K562 (cell line): ENCODE results near the gene XKR7. TPM values are rescaled to one million over a fixed set of nuclear protein-coding genes. Genes with fewer than 3 reads are reported as not detected.

Experiments used
- ATAC-seq: fragments of 200-7000 bp; cut with Tn5 transposase; 3 replicates; pipeline ENCODE4 v1.9.1; 2020; ENCODE audit warnings: moderate library complexity
- BruUV-seq: library from RNA; stranded (reverse); fragments of 400-500 nt; replicated peaks from 2 replicates; lab custom pipeline; 2021; lab: Mats Ljungman, UMichigan
- CTCF ChIA-PET: fragments of 300-600 bp; formaldehyde crosslinking; extraction: SDS; loops from one replicate; lab custom pipeline; 2021; ENCODE audit warnings: low intra/inter-chr PET ratio; lab: Yijun Ruan, JAX
- POLR2A ChIA-PET: fragments of 300-600, 350-650 bp; sonication (Branson Sonifier 250); formaldehyde crosslinking; extraction: SDS; loops from one replicate; lab custom pipeline; 2021; ENCODE audit warnings: antibody characterized with exemption, inconsistent platforms; lab: Yijun Ruan, JAX
- DNase-seq, 4 experiments: peaks; one replicate each; pipeline versions ENCODE4 v3.0.0 to v3.0.0-alpha.2; 2011 to 2018; ENCODE audit warnings: low spot score in 3 of 4, mixed read lengths in 3 of 4; ENCODE audit errors: extremely low read depth in 1 of 4
- FAIRE-seq: peaks from 2 replicates; lab custom pipeline; 2011; peaks lifted over from hg19 to GRCh38; lab: Jason Lieb, UNC
- H2AFZ ChIP-seq: 2 replicates; pipeline ENCODE4 v1.6.0; 2011; ENCODE audit warnings: low read depth, low read length, control low read depth, inconsistent platforms
- H3K27ac ChIP-seq: fragments of 200-600 bp; 3 replicates; pipeline ENCODE4 v1.8.0; 2011; ENCODE audit warnings: low read depth, mild to moderate bottlenecking, control low read depth, inconsistent platforms, low read length, moderate library complexity, mixed read lengths; ENCODE audit errors: extremely low read depth
- H3K27me3 ChIP-seq, 2 experiments: fragments of 300-600 bp in 1 of 2; 2 replicates in 1 of 2; 3 replicates in 1 of 2; pipeline versions ENCODE4 v1.6.0 to v1.8.0; 2011; ENCODE audit warnings: inconsistent platforms in 2 of 2, low read length in 2 of 2, mild to moderate bottlenecking in 1 of 2, mixed read lengths in 1 of 2, moderate library complexity in 1 of 2; ENCODE audit not compliant: control insufficient read depth in 2 of 2, insufficient read depth in 2 of 2
- H3K36me3 ChIP-seq: fragments of 300-600 bp; 3 replicates; pipeline ENCODE4 v1.8.0; 2011; ENCODE audit warnings: mild to moderate bottlenecking, low read length, inconsistent platforms; ENCODE audit not compliant: control insufficient read depth, insufficient read depth
- H3K4me1 ChIP-seq, 2 experiments: fragments of 200-600 bp in 1 of 2; replicated peaks in 1 of 2; 2 replicates in 1 of 2; 3 replicates in 1 of 2; pipeline versions ENCODE4 v1.5.1 to v1.8.0; 2011; ENCODE audit warnings: inconsistent platforms in 2 of 2, low read length in 2 of 2, mild to moderate bottlenecking in 1 of 2, mixed read lengths in 1 of 2, moderate library complexity in 1 of 2; ENCODE audit not compliant: control insufficient read depth in 2 of 2, insufficient read depth in 2 of 2
- H3K4me2 ChIP-seq: 2 replicates; pipeline ENCODE4 v1.6.1; 2011; ENCODE audit warnings: low read length, control low read depth, inconsistent platforms, mixed read lengths; ENCODE audit not compliant: insufficient read depth
- H3K4me3 ChIP-seq: fragments of 200-600 bp; sonication (generic), shearing (Covaris generic); 2 replicates; pipeline ENCODE4 v1.5.1; 2016; ENCODE audit warnings: control low read depth, inconsistent platforms
- H3K79me2 ChIP-seq: fragments of 200-600 bp; 3 replicates; pipeline ENCODE4 v1.8.0; 2011; ENCODE audit warnings: low read length, inconsistent platforms; ENCODE audit not compliant: control insufficient read depth, insufficient read depth
- H3K9ac ChIP-seq, 2 experiments: 2 replicates each; pipeline versions ENCODE4 v1.6.0 to v1.6.1; 2011; ENCODE audit warnings: low read depth in 2 of 2, low read length in 2 of 2, control low read depth in 1 of 2, inconsistent platforms in 1 of 2, mild to moderate bottlenecking in 1 of 2, mixed read lengths in 1 of 2; ENCODE audit not compliant: insufficient read depth in 1 of 2
- H3K9me1 ChIP-seq: one replicate; pipeline ENCODE4 v1.6.0; 2011; ENCODE audit warnings: inconsistent platforms, mild to moderate bottlenecking, low read length, moderate library complexity; ENCODE audit not compliant: control insufficient read depth, insufficient read depth
- H3K9me3 ChIP-seq: replicated peaks from 2 replicates; pipeline ENCODE4 v1.5.1; 2011; ENCODE audit warnings: low read depth, low read length, inconsistent platforms; ENCODE audit not compliant: control insufficient read depth, insufficient read depth
- H4K20me1 ChIP-seq: replicated peaks from 2 replicates; pipeline ENCODE4 v1.6.1; 2011; ENCODE audit warnings: low read length, inconsistent platforms, mixed read lengths; ENCODE audit not compliant: control insufficient read depth, insufficient read depth
- HMG20A ChIP-seq: fragments of 450-650 bp; formaldehyde crosslinking; conservative IDR thresholded peaks from 2 replicates; pipeline ENCODE4 v1.4.0; 2020; ENCODE audit warnings: mild to moderate bottlenecking, mixed read lengths
- MBD1 ChIP-seq: fragments of 250-450 bp; sonication (Bioruptor Pico); IDR thresholded peaks from 2 replicates; pipeline ENCODE4 v1.8.0; 2022; ENCODE audit warnings: inconsistent platforms
- TAF1 ChIP-seq: IDR thresholded peaks from 2 replicates; pipeline ENCODE4 v1.6.1; 2011; ENCODE audit warnings: mild to moderate bottlenecking, low read length, moderate library complexity; ENCODE audit not compliant: insufficient read depth, control insufficient read depth, severe bottlenecking; ENCODE audit errors: extremely low read depth
- U2AF1 ChIP-seq: fragments of 200-400 bp; formaldehyde crosslinking; optimal IDR thresholded peaks from 2 replicates; pipeline ENCODE3; 2017; ENCODE audit warnings: mild to moderate bottlenecking, low read depth, low read length, moderate library complexity
- U2AF2 ChIP-seq: fragments of 200-400 bp; formaldehyde crosslinking; optimal IDR thresholded peaks from 2 replicates; pipeline ENCODE3; 2017; ENCODE audit warnings: low read depth, mild to moderate bottlenecking, low read length
- ZNF23 ChIP-seq: fragments of 250-450 bp; sonication (Bioruptor Pico); IDR thresholded peaks from 2 replicates; pipeline ENCODE4 v1.4.0; 2020; ENCODE audit warnings: mild to moderate bottlenecking
- WGBS: fragments of 100-300 bp; shearing (Covaris generic); methylation state at CpG from one replicate; pipeline ENCODE4 v1.1.6; 2016; ENCODE audit warnings: low coverage, mixed read lengths; ENCODE audit not compliant: insufficient coverage; ENCODE audit errors: missing lambda C conversion rate; 5-methylcytosine and 5-hydroxymethylcytosine counted together
- in situ Hi-C: fragments of 300-500 bp; cut with MboI; formaldehyde crosslinking; loops from 4 replicates; pipeline ENCODE4 v1.15.0; 2018; ENCODE audit warnings: inconsistent platforms, mixed read lengths
- intact Hi-C: fragments of 100-400 bp; cut with micrococcal nuclease; formaldehyde crosslinking; loops from 2 replicates; pipeline ENCODE4 v1.14.2; 2022
- polyA plus RNA-seq, 8 experiments: library from polyadenylated mRNA; depleted of rRNA in 4 of 8; stranded (reverse) in 5 of 8; unstranded in 3 of 8; fragments of >200 nt; fragmentation: Nextera tagmentation in 2 of 8; fragmentation: Illumina TruSeq in 1 of 8; extraction: Ambion mirVana in 2 of 8; extraction: Trizol in 1 of 8; gene quantifications; 2 replicates each; pipeline versions ENCODE4 v1.2.1 to v1.2.3, GENCODE V29; 2011 to 2014; ENCODE audit warnings: inconsistent platforms in 1 of 8, missing spikeins in 1 of 8
- total RNA-seq, 7 experiments: library from RNA; depleted of rRNA in 6 of 7; stranded (reverse); fragments of >200 nt in 6 of 7; fragmentation: Illumina TruSeq in 2 of 7; extraction: Trizol in 2 of 7; gene quantifications; 2 replicates each; pipeline versions ENCODE4 v1.2.1 to v1.2.3, GENCODE V29; 2011 to 2021; ENCODE audit warnings: low replicate concordance in 1 of 7

Gene XKR7
- total and polyA plus RNA-seq, 9 of the 15 experiments (the other 6 are each of a cell fraction or from before 2014, with no cell fraction given) = 0.02 TPM; not detected in 8

GRCh38 chr20:32051720-32052089 lies 83.8 kb downstream of the XKR7 start:
- H3K27me3 ChIP-seq = peaks cover 47 to 59% of the 10 kb centered on the region in 2 experiments
- H3K27ac ChIP-seq = no peak overlapping the region
- POLR2A ChIA-PET = no interaction called here
- 23% methylated on average over 14 of the region's 14 CpGs for WGBS
- no peak for DNase-seq
- H3K4me1 ChIP-seq = peaks cover 0 to 15% of the 10 kb centered on the region in 2 experiments; a peak in 2 of 5 replicates
- no peak overlapping the region for H3K9ac ChIP-seq
- intact Hi-C loops (no loop called here), in situ Hi-C loops (no loop called here)
- TF ChIP-seq MBD1 (CRISPR knock-in tag) = no peak
- TF ChIP-seq ZNF23 (CRISPR knock-in tag) = no peak
- TF ChIP-seq U2AF1 = no peak
- no peak for TF ChIP-seq HMG20A
- no peak for TF ChIP-seq U2AF2
- TF ChIP-seq TAF1 = no peak
- BruUV-seq = no TSS peak
- H3K79me2 ChIP-seq = no peaks in the 10 kb centered on the region
- ATAC-seq = no peak
- H3K9me1 ChIP-seq = no peaks in the 10 kb centered on the region
- H3K4me3 ChIP-seq = no peak overlapping the region
- H3K9me3 ChIP-seq = no peaks in the 10 kb centered on the region
- H2AFZ ChIP-seq = no peak overlapping the region
- H3K4me2 ChIP-seq = no peak overlapping the region
- no peaks in the 10 kb centered on the region for H4K20me1 ChIP-seq
- no peaks in the 10 kb centered on the region for H3K36me3 ChIP-seq
- CTCF ChIA-PET = no interaction called here
- FAIRE-seq = no peak
